IPS-18c (cell line): ENCODE results near the gene GPRIN1.

Source experiments
- H3K4me3 ChIP-seq: 2 replicates; pipeline ENCODE4 v1.7.0; 2013; ENCODE audit warnings: low read depth, mild to moderate bottlenecking, low read length, moderate library complexity; ENCODE audit not compliant: insufficient read depth
- H3K9me3 ChIP-seq: one replicate; pipeline ENCODE4 v1.6.1; 2013; ENCODE audit warnings: mild to moderate bottlenecking, low read length, moderate library complexity; ENCODE audit not compliant: control insufficient read depth, insufficient read depth

The GPRIN1 gene

GRCh38 chr5:176609724-176610434 is at the start of gene GPRIN1:
GPRIN1 (minus strand) TSS chr5:176610156; CDS start chr5:176599834, 10,322 bp downstream.
- peak within 1 kb of the TSS; percentile 70 for H3K4me3 ChIP-seq
- no peaks in the 10 kb centered on the region for H3K9me3 ChIP-seq

GRCh38 chr5:176659512-176659839 is 49.5 kb upstream of the GPRIN1 start:
- peaks cover 5% of the 10 kb centered on the region for H3K9me3 ChIP-seq
- no peak overlapping the region for H3K4me3 ChIP-seq

GRCh38 chr5:176658817-176659511 is 49.0 kb upstream of the GPRIN1 start:
- H3K4me3 ChIP-seq: no peak overlapping the region

GRCh38 chr5:176658007-176658599 is 48.1 kb upstream of the GPRIN1 start:
- Histone ChIP-seq H3K4me3 (no peak overlapping the region), H3K9me3 (peaks cover 5% of the 10 kb centered on the region)

More at GRCh38 chr5:176658817-176659511, 49.0 kb upstream of the GPRIN1 start:
- peaks cover 5% of the 10 kb centered on the region for H3K9me3 ChIP-seq

- Histone ChIP-seq H3K4me3 (no peak overlapping the region), H3K9me3 (peaks cover 5% of the 10 kb centered on the region)
Measured at GRCh38 chr5:176656467-176656990, 46.6 kb upstream of the GPRIN1 start.

- H3K4me3 ChIP-seq: no peak overlapping the region
Measured at GRCh38 chr5:176654856-176655255, 44.9 kb upstream of the GPRIN1 start.

GRCh38 chr5:176653401-176654385 is 43.7 kb upstream of the GPRIN1 start:
- peaks cover 5% of the 10 kb centered on the region for H3K9me3 ChIP-seq
- H3K4me3 ChIP-seq: no peak overlapping the region

More at GRCh38 chr5:176654856-176655255, 44.9 kb upstream of the GPRIN1 start:
- peaks cover 5% of the 10 kb centered on the region for H3K9me3 ChIP-seq

GRCh38 chr5:176652136-176652535 is 42.2 kb upstream of the GPRIN1 start:
- Histone ChIP-seq H3K4me3 (no peak overlapping the region), H3K9me3 (peaks cover 5% of the 10 kb centered on the region)

- Histone ChIP-seq H3K4me3 (no peak overlapping the region), H3K9me3 (peaks cover 4% of the 10 kb centered on the region)
Measured at GRCh38 chr5:176651472-176651980, 41.6 kb upstream of the GPRIN1 start.

- H3K4me3 ChIP-seq: no peak overlapping the region
Measured at GRCh38 chr5:176650354-176650884, 40.5 kb upstream of the GPRIN1 start.

GRCh38 chr5:176648474-176649194 is 38.7 kb upstream of the GPRIN1 start:
- Histone ChIP-seq H3K4me3 (peak overlapping the region; percentile 94), H3K9me3 (peaks cover 2% of the 10 kb centered on the region)

More at GRCh38 chr5:176650354-176650884, 40.5 kb upstream of the GPRIN1 start:
- H3K9me3 ChIP-seq: peaks cover 2% of the 10 kb centered on the region

GRCh38 chr5:176647843-176648473 is 38.0 kb upstream of the GPRIN1 start:
- H3K4me3 ChIP-seq: peak overlapping the region; percentile 94
- peaks cover 2% of the 10 kb centered on the region for H3K9me3 ChIP-seq

GRCh38 chr5:176647030-176647842 is 37.3 kb upstream of the GPRIN1 start, which contains the start of gene TSPAN17:
TSPAN17 (plus strand) TSS chr5:176647484; CDS start chr5:176647616, 132 bp downstream.
- peak within 1 kb of the TSS; percentile 94 for H3K4me3 ChIP-seq

GRCh38 chr5:176646707-176647029 is 36.7 kb upstream of the GPRIN1 start:
- Histone ChIP-seq H3K9me3 (no peaks in the 10 kb centered on the region), H3K4me3 (peak overlapping the region; percentile 49)

More at GRCh38 chr5:176647030-176647842, 37.3 kb upstream of the GPRIN1 start, which contains the start of gene TSPAN17:
- H3K9me3 ChIP-seq: no peaks in the 10 kb centered on the region
